Activated gamma-delta T cell (primary cell): ENCODE measurements around the gene MCHR1.
"Not testable (repeated sequence)": the region's sequence is repeated elsewhere in the genome, so short reads cannot be mapped to it uniquely, and the experiment has no call there.

ENCODE experiments used
- DNase-seq: peaks from one replicate; lab custom pipeline; 2025; lab: John Stamatoyannopoulos, UW

Gene MCHR1

GRCh38 chr22:40687706-40688105 lies 8.4 kb downstream of the MCHR1 start:
- DNase-seq = no peak

DNA sequence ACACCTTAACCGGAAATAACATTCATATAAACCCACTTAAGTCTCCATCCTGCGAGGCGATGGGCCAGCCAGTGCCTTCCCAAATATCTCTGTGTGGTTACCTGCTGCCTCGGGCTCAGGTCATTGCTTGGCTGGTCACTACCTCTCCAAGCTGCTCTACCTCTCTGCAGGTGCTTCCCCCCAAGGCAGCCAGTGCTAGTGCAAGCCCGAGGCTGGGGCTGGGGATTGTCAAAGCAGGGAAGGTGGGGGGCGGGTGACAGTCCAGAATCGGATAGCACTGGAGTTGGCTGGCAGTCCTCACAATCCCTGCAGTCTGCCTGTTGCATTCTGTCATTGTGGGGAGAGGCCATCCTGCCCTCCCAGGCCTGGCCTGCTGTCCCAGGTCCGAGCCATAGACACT lies 11.1 kb downstream of the MCHR1 start:
- no peak for DNase-seq

DNA sequence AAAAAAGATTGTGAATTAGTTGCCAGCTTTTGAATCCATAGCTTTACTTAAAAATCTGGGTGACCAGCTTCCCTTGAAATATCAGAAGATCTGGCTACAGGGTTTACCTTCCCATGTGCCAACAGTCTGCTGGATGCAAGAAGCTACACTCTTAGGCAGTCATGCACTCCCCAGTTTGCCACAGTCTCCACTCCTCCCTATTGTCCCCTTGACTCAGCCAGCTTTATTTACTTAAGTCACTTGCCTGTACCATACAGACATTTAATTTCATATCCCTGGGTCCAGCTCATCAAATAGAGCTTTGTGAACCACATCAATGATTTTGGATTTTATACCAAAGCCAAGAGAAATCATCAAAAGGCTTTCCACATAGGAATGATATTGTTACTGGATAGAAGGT lies 12.2 kb downstream of the MCHR1 start:
- no peak for DNase-seq

- no peak for DNase-seq
These were observed 15.1 kb downstream of the MCHR1 start for GRCh38 chr22:40694411-40694810.

DNA sequence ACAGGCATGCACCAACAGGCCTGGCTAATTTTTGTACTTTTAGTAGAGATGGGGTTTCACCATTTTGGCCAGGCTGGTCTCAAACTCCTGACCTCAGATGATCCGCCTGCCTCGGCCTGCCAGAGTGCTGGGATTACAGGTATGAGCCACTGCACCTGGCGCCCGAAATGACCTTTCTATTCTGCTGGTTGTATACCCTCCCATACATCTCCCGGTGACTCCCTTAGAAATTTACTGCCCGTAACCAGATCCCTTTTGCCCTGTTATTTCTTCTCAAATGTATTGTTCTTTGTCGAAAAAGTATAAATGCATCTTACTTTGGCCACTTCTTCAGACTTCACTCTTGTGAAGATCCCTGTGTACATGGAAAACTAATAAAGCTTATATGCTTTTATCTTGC lies 22.0 kb downstream of the MCHR1 start:
- no peak for DNase-seq

DNA sequence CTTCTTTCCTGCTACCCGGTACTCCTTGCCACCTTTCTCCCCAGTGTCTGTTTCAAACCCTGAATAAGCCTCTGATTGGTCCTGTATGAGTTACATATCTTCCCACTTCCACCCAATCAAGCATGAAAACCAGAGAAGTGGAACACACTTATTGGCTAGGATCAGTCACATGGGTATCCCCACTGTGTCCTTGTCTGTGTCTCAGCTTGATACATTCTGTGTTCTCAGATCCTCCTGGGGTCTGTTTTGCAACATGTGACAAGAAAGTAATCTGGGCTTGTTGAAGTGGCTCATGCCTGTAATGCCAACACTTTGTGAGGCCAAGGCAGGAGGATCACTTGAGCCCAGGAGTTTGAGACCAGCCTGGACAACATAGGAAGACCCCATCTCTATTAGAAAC lies 23.9 kb downstream of the MCHR1 start:
- DNase-seq = no peak

GRCh38 chr22:40703736-40704135 lies 24.5 kb downstream of the MCHR1 start:
- DNase-seq = no peak

DNA sequence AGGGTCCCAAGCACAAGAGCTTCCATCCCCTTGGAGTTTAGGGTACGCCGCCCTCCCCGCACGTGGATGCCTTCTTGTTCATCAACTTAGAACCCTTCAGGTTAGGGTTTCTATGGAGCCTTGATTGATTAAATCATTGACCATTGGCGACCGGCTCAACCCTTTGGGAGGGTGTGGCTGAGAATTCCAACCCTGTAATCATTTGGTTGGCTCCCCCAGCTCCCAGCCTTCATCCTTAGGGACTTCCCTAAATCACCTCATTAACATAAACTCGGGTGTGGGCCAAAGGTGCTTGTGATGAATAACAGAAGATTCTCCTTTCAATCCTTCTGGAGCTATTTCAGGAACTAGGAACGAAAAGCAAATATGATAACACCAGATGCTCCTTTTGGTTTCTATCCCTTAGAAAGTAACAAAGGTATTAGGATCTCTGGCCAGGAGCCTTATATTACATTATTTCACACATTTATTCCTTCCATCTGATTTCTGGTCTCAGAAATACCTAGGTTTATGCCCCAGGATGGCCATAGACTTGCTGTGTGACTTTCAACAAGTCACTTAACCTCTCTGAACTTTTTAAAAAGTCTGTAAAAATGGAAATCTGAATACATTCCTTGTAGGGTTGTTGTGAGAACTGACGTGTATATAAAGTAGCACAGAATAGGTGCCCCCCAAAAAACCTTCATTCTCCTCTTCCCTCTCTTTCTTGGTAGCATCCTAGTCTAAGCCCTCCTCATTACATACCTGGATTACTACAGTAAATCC lies 26.8 kb downstream of the MCHR1 start:
- DNase-seq = no peak

DNA sequence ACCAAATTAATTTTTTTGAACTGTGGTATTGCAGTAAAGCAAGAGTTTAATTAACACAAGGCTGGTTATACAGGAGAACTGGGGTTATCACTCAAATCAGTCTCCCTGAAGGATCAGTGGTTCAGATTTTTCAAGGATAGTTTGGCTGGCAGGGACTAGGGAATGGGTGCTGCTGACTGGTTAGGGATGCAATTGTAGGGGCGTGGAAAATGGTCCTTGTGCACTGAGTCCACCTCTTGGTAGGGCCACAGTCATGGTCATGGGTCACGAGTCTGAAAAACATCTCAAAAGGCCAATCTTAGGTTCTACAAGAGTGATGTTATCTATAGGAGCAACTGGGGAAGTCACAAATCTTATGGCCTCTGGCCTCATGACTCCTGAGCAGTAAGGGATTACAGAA lies 27.9 kb downstream of the MCHR1 start:
- DNase-seq = no peak

- no peak for DNase-seq
These were observed 28.9 kb downstream of the MCHR1 start for GRCh38 chr22:40708177-40708576.

GRCh38 chr22:40709752-40710413 lies 30.6 kb downstream of the MCHR1 start:
- no peak for DNase-seq

DNA sequence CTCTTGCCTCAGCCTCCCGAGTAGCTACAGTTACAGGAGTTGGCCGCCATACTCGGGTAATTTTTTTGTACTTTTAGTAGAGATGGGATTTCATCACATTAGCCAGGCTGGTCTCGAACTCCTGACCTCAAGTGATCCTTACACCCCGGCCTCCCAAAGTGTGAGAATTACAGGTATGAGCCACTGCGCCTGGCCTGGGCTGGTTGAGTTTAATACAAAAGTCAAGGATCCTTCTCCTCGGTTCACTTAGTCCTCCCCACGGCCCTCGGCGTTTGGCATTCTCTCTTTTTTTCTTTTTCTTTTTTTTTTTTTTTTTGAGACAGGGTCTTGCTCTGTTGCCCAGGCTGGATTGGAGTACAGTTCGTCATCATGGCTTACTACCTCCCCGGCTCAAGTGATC lies 33.0 kb downstream of the MCHR1 start:
- DNase-seq = no peak

DNA sequence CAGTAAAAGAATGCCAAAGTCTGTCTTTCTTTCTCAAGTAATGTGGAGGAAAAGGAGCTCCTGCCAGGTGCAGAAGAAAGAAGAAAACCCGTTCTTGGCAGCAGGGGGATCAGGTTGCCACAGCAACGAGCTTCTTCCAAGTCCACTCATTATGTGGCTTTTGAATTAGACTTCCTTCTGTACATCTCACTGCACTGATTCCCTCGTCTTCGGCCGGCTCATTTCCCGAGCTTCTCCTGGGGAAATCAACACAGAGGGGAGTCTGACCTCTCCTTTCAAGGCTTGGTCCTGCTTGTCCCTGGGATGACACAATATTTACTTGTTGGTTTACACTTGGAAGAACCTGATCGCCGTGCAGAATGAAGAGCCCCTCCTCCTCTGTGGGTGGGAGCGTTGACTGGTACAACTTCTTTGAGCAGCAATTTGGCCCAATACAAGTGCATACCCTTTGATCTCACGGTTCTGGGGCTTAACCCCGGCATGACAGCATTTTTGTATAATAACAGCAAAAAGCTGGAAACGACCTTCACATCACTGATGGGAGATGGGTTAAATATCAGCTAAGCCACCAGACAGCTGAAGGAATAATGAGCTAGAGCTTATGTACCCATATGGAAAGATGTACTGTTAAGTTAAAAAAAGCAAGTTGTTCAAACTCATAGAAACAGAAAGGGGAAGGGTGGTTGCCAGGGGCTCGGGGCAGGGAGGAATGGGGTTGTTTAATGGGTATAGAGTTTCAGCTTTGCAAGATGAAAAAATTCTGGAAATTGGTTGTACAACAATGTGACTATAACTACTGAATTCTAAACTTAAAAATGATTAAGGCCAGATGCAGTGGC lies 35.4 kb downstream of the MCHR1 start:
- no peak for DNase-seq

GRCh38 chr22:40716116-40716515 lies 36.8 kb downstream of the MCHR1 start:
- DNase-seq = no peak

DNA sequence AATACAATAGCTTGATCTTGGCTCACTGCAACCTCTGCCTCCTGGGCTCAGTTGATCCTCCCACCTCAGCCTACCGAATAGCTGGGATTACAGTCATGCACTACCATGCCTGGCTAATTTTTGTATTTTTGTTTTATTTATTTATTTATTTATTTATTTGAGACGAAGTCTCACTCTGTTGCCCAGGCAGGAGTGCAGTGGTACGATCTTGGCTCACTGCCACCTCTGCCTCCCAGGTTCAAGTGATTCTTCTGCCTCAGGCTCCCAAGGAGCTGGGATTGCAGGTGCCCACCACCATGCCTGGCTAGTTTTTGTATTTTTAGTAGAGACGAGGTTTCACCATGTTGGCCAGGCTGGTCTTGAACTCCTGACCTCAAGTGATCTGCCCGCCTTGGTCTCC lies 38.4 kb downstream of the MCHR1 start:
- DNase-seq = not testable (repeated sequence)

DNA sequence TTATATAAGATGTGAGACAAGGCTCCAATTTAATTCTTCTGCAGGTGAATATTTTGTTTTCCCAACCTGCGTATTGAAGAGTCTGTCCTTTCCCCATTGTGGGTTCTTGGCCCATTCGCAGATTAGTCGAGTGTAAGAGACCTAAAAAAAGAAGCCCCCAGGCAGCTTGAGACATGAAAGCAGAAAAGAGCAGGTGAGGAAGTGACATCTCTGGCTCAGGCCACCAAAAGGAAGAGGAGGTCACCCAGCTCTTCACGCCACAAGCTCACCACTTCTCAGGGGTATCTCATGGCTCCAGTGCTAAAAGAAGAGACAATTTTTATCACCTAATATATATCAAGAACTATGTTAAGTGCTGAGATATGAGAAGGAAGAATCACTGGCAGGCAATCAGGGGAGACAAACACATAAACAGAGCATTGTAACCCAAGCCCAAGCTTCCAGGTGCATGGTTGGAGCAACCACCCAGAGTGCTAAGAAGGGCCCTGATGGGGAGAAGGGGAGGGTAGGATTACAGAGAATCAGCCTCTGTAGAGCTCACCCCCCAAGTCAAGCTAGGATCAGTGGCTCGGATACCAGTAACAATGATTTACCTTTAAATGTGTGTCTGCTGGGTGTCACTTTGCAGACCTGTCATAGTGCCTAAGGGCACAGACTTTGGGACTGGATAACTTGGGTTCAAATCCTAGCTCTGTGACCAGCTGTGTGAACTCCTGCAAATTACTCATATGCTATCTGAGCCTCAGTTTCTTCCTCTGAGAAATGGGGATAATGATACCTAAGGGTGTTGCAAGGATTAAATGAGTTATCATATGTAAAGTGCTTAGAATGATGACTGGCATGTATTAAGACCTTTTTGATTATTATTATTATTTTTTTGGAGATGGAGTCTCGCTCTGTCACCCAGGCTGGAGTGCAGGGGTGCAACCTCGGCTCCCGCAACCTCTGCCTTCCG lies 39.2 kb downstream of the MCHR1 start:
- no peak for DNase-seq

DNA sequence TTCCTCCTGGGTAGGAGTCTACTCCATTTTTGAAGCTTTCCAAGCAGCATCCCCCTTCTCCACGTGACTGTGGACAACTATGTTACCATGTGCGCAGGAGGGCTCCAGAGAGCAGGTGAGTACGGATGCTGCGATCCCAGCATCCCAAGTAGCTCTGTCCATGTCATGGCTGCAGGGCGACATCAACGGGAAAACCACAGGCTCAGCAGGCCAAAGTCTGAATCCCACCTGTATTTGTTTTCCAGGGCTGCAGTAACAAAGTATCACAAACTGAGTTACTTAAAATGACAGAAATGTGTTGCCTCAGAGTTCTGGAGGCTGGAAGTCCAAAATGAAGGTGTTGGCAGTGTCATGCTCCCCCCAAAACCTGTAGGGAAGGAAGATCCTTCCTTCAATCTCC lies 40.3 kb downstream of the MCHR1 start:
- no peak for DNase-seq

DNA sequence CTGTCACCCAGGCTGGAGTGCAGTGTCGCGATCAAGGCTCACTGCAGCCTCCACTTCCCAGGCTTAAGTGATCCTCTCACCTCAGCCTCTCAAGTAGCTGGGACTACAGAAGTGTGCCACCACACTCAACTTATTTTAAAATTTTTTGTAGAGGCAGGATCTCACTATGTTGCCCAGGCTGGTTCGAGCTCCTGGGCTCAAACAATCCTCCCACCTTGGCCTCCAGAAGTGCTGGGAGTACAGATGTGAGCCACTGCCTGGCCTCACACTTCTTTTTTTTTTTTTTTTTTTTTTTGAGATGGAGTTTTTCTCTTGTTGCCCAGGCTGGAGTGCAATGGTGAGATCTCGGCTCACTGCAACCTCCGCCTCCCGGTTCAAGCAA lies 40.9 kb downstream of the MCHR1 start:
- DNase-seq = not testable (repeated sequence)

- DNase-seq = no peak
These were observed 41.4 kb downstream of the MCHR1 start for GRCh38 chr22:40720538-40721256.

DNA sequence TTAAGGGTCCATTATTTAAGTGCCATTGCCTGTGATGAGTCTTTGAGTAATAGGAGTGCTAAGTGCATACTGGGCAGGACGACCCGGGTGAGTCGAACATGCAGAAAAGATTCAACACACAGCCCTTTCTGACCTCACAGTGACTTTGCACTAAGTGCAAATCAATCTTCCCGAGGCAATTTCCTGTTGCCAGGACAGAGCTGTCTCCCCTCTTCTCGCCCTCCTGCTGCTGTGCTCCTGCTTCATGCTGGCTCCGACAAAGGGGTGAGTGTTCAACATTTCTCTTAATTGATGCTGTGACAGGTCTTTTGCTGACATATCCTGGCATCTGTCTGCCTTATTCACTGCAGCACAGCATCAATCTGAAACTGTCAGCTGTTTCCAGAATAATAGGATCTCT lies 42.0 kb downstream of the MCHR1 start:
- DNase-seq = no peak

DNA sequence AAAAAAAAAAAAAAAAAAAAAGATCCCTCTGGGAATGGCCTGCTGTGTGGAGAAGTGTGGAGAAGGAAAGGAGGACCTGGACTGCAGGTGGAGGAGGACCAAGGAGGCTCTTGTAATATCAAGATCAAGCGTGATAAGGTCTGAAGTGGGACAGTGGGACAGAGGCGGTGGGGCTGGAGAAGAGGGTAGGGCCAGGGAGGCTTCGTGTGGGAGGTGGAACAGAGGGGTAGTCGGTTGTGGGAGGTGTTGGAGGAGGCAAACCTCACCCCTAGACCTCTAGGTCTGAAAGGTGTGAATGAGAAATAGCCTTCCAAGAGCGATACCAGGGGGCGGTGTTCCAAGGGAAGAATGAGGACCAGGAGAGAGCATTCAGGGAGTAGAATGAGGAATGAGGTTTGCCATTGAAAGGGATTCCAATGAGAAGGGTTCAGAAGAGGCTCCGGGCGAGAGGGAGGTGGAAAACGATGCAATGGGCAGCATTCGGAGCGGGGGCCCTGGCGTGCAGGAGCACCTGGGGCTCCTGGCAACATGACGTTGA lies 44.2 kb downstream of the MCHR1 start:
- no peak for DNase-seq
